Psoas muscle (tissue), 8 donors: ENCODE data around the gene PCID2. TPM values are rescaled to one million over a fixed set of nuclear protein-coding genes. Genes with fewer than 3 reads are reported as not detected.
"Not testable (repeated sequence)": the region's sequence is repeated elsewhere in the genome, so short reads cannot be mapped to it uniquely, and the experiment has no call there.

Experiments
- ATAC-seq, 4 donors: fragments of 200-7000 bp; cut with Tn5 transposase; one replicate each; pipeline ENCODE4 v1.9.1; 2020; ENCODE audit warnings: moderate library complexity in 3 of 4, mild to moderate bottlenecking in 2 of 4
- DNase-seq, 2 donors: peaks; one replicate each; pipeline ENCODE4 v3.0.0-alpha.2; 2020
- H3K27ac ChIP-seq: fragments of 200-600 bp; one replicate; pipeline ENCODE4 v1.8.0; 2022
- H3K27me3 ChIP-seq, 3 donors: fragments of 200-600 bp in 1 of 3; one replicate each; pipeline versions ENCODE4 v1.6.1 to v1.8.0; 2013 to 2022; ENCODE audit warnings: low read length in 2 of 3, mild to moderate bottlenecking in 2 of 3, moderate library complexity in 1 of 3; ENCODE audit not compliant: insufficient read depth in 3 of 3
- H3K36me3 ChIP-seq, 2 donors: fragments of 200-600 bp in 1 of 2; one replicate each; pipeline versions ENCODE4 v1.6.1 to v1.8.0; 2013 to 2022; ENCODE audit warnings: low read depth in 1 of 2, mild to moderate bottlenecking in 1 of 2, moderate library complexity in 1 of 2; ENCODE audit not compliant: insufficient read depth in 1 of 2
- H3K4me1 ChIP-seq: fragments of 200-600 bp; one replicate; pipeline ENCODE4 v1.8.0; 2022
- H3K4me3 ChIP-seq: fragments of 200-600 bp; one replicate; pipeline ENCODE4 v1.8.0; 2022; ENCODE audit warnings: mild to moderate bottlenecking
- H3K9me3 ChIP-seq: fragments of 200-600 bp; one replicate; pipeline ENCODE4 v1.8.0; 2022
- WGBS, 3 donors: extraction: QIAGEN DNeasy Blood & Tissue Kit; methylation state at CpG; one replicate each; pipeline versions ENCODE4 v1.1.6 to v1.1.7; 2013; 5-methylcytosine and 5-hydroxymethylcytosine counted together
- intact Hi-C, 2 donors: fragments of 100-400 bp; cut with DNase I; formaldehyde crosslinking; loops; one replicate each; pipeline versions ENCODE4 v1.11.0 to v1.14.2; 2022
- polyA plus RNA-seq, 3 donors: library from polyadenylated mRNA; stranded (reverse); fragments of 200-250 nt; gene quantifications; one replicate each; pipeline ENCODE4 v1.2.3, GENCODE V29; 2013
- total RNA-seq, 4 donors: library from RNA; stranded (reverse); fragmentation: NEBNext Ultra II Directional in 2 of 4; extraction: Animal tissue kit (Norgen Biotek cat#: 25700) in 2 of 4; gene quantifications; one replicate each; pipeline versions ENCODE4 v1.2.1 to v1.2.4, GENCODE V29; 2021 to 2023
- TF ChIP-seq, protein P1 (sequence below): fragments of 200-600 bp; IDR thresholded peaks from one replicate; pipeline ENCODE4 v1.8.0; 2022; ENCODE audit warnings: antibody characterized with exemption
- donor health status: healthy with polysubstance abuse.
- donor health status: DM: no; HTN: no; CAD: no; lungs with moderate emphysema.
- donor health status: Bipolar disorder and iron deficiency.
- donor health status: healthy.
- donor health status: DM: yes; HTN: yes; CAD: no.
- donor health status: DM: no; HTN: no; CAD: no.
- donor health status: DM: no; HTN: no; CAD: no.
- donor health status: DM: yes; HTN: yes; CAD: no.

PCID2 gene
- total and polyA plus RNA-seq, 7 donors: 19.9 to 37.1 (median 26.6) TPM

DNA sequence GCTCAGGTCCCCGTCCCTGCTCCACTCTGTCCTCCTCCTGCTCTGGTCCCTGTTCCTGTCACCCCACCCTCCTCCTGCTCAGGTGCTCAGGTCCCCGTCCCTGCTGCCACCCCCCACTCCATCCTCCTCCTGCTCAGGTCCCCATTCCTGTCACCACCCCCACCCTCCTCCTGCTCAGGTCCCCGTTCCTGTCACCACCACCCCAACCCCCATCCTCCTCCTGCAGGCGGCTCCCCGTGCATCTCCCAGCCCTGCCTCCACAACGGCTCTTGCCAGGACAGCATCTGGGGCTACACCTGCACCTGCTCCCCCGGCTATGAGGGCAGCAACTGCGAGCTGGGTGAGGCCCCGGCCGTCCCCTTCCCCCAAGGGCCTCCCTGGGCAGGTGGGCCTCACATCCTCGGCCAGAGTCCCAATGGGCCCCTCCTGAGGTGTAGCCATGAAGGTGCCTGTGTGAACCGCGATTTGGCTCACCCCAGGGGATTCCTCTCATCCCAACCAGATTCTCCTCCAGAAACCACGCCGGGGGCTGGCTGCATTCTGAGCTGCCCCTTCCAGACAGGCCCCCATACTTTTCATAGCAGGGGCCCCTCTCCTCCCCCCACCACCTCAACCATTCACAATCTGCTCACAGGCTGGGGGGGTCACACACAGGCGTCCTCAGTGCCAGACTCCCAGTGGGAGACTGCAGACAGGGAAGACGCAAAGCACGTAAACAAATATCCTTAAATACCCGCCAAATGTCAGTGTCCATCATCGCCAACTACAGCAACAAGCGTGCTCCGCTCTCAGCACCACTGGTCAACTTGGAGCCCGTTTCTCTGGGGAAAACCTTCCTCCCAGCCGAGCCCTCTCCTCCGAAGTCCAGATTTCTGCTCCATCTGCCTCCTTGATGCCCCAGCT is 45.4 kb downstream of the PCID2 start:
- DNase-seq (no peak), ATAC-seq (no peak)
- Histone ChIP-seq H3K9me3 (no peaks in the 10 kb centered on the region), H3K4me3 (no peak overlapping the region), H3K27me3 (peaks cover 0 to 12% (median 8%) of the 10 kb centered on the region in 3 donors), H3K27ac (no peak overlapping the region), H3K36me3 (no peaks in the 10 kb centered on the region), H3K4me1 (no peaks in the 10 kb centered on the region)
- intact Hi-C loops: no loop called here
- TF ChIP-seq, protein P1, sequence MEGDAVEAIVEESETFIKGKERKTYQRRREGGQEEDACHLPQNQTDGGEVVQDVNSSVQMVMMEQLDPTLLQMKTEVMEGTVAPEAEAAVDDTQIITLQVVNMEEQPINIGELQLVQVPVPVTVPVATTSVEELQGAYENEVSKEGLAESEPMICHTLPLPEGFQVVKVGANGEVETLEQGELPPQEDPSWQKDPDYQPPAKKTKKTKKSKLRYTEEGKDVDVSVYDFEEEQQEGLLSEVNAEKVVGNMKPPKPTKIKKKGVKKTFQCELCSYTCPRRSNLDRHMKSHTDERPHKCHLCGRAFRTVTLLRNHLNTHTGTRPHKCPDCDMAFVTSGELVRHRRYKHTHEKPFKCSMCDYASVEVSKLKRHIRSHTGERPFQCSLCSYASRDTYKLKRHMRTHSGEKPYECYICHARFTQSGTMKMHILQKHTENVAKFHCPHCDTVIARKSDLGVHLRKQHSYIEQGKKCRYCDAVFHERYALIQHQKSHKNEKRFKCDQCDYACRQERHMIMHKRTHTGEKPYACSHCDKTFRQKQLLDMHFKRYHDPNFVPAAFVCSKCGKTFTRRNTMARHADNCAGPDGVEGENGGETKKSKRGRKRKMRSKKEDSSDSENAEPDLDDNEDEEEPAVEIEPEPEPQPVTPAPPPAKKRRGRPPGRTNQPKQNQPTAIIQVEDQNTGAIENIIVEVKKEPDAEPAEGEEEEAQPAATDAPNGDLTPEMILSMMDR: no peak
- WGBS, 3 donors: 12 to 13% (median 13%) methylated on average over 25 of the region's 25 CpGs

DNA sequence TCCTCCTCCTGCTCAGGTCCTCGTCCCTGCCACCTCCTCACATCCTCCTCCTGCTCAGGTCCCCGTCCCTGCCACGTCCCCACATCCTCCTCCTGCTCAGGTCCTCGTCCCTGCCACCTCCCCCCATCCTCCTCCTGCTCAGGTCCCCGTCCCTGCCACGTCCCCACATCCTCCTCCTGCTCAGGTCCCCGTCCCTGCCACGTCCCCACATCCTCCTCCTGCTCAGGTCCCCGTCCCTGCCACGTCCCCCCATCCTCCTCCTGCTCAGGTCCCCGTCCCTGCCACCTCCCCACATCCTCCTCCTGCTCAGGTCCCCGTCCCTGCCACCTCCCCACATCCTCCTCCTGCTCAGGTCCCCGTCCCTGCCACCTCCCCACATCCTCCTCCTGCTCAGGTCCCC is 46.5 kb downstream of the PCID2 start:
- intact Hi-C loops, ATAC-seq, H3K36me3 ChIP-seq, H3K27ac ChIP-seq, H3K4me3 ChIP-seq, DNase-seq, H3K4me1 ChIP-seq, H3K9me3 ChIP-seq: not testable (repeated sequence)
- WGBS, 3 donors: 36 to 39% (median 37%) methylated on average over 7 to 11 of the region's 13 CpGs
- H3K27me3 ChIP-seq: peaks cover 0 to 12% (median 8%) of the 10 kb centered on the region in 3 donors

DNA sequence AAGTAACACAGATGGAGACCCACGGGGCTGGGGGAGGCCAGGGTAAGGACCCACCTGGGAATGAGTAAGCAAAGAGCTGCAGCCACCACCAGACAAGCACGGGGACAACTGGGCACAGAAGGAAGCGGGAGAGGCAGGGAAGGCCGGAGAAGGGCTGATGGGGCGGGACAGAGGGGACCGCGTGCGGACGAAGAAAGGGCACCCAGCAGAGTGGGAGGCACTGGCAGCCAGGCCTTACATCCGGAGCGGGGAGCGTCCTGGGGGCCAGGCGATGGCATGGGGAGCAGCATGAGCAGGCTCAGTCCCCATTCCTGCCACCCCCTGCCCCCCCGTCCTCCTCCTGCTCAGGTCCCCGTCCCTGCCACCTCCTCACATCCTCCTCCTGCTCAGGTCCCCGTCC is 47.0 kb downstream of the PCID2 start:
- TF ChIP-seq, protein P1: no peak
- Histone ChIP-seq H3K27me3 (peaks cover 0 to 12% (median 8%) of the 10 kb centered on the region in 3 donors), H3K4me1 (no peaks in the 10 kb centered on the region), H3K36me3 (no peaks in the 10 kb centered on the region), H3K27ac (no peak overlapping the region), H3K9me3 (no peaks in the 10 kb centered on the region), H3K4me3 (no peak overlapping the region)
- ATAC-seq (no peak), DNase-seq (no peak)
- intact Hi-C loops: no loop called here
- 29 to 45% (median 33%) methylated on average over 8 to 16 of the region's 16 CpGs for whole genome bisulfite sequencing, 3 donors

DNA sequence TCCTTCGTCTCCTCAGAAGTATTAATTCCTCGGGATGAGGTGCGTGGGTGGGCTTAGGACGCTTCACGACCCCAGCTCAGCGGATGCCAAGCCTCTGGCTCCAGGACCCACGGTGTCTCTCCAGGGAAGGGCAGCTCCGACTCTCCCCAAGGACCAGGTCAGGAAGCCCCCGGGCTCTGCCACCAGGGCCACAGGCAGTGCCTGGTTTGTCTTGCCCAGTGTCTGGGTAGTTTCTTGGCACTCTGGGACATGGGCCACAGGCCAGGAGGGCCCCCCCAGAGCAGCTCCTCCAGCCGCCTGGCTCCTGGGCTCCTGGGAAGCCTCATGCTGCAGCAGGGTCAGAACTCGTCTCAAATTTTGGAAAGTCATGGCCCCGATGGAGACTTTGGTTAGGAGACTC is 47.5 kb downstream of the PCID2 start:
- TF ChIP-seq, protein P1: no peak
- ATAC-seq: no peak
- DNase-seq: no peak
- Histone ChIP-seq H3K9me3 (no peaks in the 10 kb centered on the region), H3K27ac (no peak overlapping the region), H3K36me3 (no peaks in the 10 kb centered on the region), H3K4me3 (no peak overlapping the region), H3K27me3 (peaks cover 0 to 12% (median 8%) of the 10 kb centered on the region in 3 donors), H3K4me1 (no peaks in the 10 kb centered on the region)
- WGBS, 3 donors: 62 to 70% (median 65%) methylated on average over 12 of the region's 12 CpGs
- intact Hi-C loops: no loop called here

DNA sequence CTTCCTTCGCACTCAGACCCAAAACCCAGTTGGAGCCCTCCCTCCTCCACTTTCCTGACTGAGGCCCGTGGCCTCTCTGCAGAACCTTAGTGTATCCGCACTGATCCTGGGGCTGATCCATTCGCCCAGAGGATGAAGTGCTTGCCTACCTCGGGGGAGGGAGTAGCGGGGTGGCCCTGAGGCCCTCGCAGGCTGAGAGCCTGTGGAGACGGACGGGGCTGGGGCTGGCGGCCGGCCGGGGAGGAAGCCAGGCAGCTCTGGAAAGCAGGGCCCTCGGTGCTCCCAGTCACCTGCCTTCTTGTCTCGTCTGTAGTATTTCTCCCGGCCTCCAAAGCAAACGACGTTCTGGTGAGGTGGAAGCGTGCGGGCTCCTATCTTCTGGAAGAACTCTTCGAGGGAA is 48.8 kb downstream of the PCID2 start:
- Histone ChIP-seq H3K27me3 (peaks cover 0 to 12% (median 8%) of the 10 kb centered on the region in 3 donors), H3K4me1 (no peaks in the 10 kb centered on the region), H3K36me3 (no peaks in the 10 kb centered on the region), H3K27ac (no peak overlapping the region), H3K9me3 (no peaks in the 10 kb centered on the region), H3K4me3 (no peak overlapping the region)
- TF ChIP-seq, protein P1: no peak
- no peak for DNase-seq
- WGBS, 3 donors: 84 to 86% (median 86%) methylated on average over 20 of the region's 20 CpGs
- intact Hi-C loops: loop anchor here (5.0 kb wide), 1 partner anchor 48 kb away; the partner anchor contains the start of genes CUL4A (in 2 of the 2) and PCID2 (in 2 of the 2)
- ATAC-seq: no peak
